Transverse colon (tissue), 3 donors: ENCODE data around the gene MDN1.

ENCODE experiments used
- EP300 ChIP-seq: sonication (generic); formaldehyde crosslinking; IDR thresholded peaks from one replicate; pipeline ENCODE4 v1.6.1; 2017; ENCODE audit warnings: antibody characterized with exemption, low read depth
- TF ChIP-seq, protein P1 (sequence below), 5 experiments: fragments of 200-600 bp in 3 of 5; fragments of 450-650 bp in 2 of 5; sonication (generic) in 3 of 5; IDR thresholded peaks; 1 replicate in 2 of 5; 2 replicates in 3 of 5; pipeline ENCODE4 v1.5.1; 2016 to 2017; ENCODE audit warnings: antibody characterized with exemption in 5 of 5, inconsistent platforms in 3 of 5, mild to moderate bottlenecking in 2 of 5, moderate library complexity in 1 of 5

GRCh38 chr6:89637960-89638319 is 181.7 kb downstream of the MDN1 start:
- TF ChIP-seq EP300, result no peak
- TF ChIP-seq, protein P1, sequence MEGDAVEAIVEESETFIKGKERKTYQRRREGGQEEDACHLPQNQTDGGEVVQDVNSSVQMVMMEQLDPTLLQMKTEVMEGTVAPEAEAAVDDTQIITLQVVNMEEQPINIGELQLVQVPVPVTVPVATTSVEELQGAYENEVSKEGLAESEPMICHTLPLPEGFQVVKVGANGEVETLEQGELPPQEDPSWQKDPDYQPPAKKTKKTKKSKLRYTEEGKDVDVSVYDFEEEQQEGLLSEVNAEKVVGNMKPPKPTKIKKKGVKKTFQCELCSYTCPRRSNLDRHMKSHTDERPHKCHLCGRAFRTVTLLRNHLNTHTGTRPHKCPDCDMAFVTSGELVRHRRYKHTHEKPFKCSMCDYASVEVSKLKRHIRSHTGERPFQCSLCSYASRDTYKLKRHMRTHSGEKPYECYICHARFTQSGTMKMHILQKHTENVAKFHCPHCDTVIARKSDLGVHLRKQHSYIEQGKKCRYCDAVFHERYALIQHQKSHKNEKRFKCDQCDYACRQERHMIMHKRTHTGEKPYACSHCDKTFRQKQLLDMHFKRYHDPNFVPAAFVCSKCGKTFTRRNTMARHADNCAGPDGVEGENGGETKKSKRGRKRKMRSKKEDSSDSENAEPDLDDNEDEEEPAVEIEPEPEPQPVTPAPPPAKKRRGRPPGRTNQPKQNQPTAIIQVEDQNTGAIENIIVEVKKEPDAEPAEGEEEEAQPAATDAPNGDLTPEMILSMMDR (IDR thresholded peaks at IDR 0.05), result no peak
